Peyer's patch (tissue), 4 donors: ENCODE measurements around the gene TTC28.

ENCODE experiments used
- CTCF ChIP-seq, 6 experiments: fragments of 450-650 bp in 4 of 6; fragments of 200-600 bp in 2 of 6; sonication (generic) in 1 of 6; IDR thresholded peaks; one replicate each; pipeline ENCODE4 v1.5.1; 2017 to 2019; ENCODE audit warnings: antibody characterized with exemption in 6 of 6, mild to moderate bottlenecking in 3 of 6, moderate library complexity in 1 of 6
- POLR2A ChIP-seq, 2 donors: fragments of 450-650 bp; IDR thresholded peaks; one replicate each; pipeline ENCODE4 v1.5.1; 2017; ENCODE audit warnings: antibody characterized with exemption in 2 of 2, mild to moderate bottlenecking in 2 of 2, moderate library complexity in 2 of 2

- TF ChIP-seq POLR2A (IDR thresholded peaks at IDR 0.05): no peak
- no peak for TF ChIP-seq CTCF (IDR thresholded peaks at IDR 0.05)
Observed at GRCh38 chr22:28204382-28204781, 475.3 kb downstream of the TTC28 start.
